Measurements from ENCODE around the gene NEGR1. TPM values are rescaled to one million over a fixed set of nuclear protein-coding genes. Genes with fewer than 3 reads are reported as not detected.

NEGR1 gene
- total and polyA plus RNA-seq, 2 experiments from 2014 or later = 0.57 to 0.94 TPM

DNA sequence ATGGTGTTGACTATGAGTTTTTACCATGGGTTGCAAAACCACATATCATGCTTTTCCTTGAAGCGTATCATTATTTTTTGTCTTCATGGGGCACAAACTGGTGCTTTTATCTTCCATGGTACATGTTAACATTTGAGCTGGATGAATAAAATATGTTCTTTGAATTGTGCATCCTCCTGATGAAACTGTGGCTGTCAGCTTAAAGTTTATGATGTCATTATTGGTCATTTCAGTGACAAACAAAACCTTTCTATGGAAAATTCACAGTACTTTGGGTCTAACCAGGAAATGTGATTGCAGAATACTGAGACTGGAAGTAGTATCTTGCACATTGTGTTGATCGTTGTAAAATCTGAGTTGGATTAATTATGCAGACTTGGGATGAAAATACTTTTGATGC, 909.8 kb downstream of the NEGR1 start (continued):
- TF ChIP-seq, protein P1, sequence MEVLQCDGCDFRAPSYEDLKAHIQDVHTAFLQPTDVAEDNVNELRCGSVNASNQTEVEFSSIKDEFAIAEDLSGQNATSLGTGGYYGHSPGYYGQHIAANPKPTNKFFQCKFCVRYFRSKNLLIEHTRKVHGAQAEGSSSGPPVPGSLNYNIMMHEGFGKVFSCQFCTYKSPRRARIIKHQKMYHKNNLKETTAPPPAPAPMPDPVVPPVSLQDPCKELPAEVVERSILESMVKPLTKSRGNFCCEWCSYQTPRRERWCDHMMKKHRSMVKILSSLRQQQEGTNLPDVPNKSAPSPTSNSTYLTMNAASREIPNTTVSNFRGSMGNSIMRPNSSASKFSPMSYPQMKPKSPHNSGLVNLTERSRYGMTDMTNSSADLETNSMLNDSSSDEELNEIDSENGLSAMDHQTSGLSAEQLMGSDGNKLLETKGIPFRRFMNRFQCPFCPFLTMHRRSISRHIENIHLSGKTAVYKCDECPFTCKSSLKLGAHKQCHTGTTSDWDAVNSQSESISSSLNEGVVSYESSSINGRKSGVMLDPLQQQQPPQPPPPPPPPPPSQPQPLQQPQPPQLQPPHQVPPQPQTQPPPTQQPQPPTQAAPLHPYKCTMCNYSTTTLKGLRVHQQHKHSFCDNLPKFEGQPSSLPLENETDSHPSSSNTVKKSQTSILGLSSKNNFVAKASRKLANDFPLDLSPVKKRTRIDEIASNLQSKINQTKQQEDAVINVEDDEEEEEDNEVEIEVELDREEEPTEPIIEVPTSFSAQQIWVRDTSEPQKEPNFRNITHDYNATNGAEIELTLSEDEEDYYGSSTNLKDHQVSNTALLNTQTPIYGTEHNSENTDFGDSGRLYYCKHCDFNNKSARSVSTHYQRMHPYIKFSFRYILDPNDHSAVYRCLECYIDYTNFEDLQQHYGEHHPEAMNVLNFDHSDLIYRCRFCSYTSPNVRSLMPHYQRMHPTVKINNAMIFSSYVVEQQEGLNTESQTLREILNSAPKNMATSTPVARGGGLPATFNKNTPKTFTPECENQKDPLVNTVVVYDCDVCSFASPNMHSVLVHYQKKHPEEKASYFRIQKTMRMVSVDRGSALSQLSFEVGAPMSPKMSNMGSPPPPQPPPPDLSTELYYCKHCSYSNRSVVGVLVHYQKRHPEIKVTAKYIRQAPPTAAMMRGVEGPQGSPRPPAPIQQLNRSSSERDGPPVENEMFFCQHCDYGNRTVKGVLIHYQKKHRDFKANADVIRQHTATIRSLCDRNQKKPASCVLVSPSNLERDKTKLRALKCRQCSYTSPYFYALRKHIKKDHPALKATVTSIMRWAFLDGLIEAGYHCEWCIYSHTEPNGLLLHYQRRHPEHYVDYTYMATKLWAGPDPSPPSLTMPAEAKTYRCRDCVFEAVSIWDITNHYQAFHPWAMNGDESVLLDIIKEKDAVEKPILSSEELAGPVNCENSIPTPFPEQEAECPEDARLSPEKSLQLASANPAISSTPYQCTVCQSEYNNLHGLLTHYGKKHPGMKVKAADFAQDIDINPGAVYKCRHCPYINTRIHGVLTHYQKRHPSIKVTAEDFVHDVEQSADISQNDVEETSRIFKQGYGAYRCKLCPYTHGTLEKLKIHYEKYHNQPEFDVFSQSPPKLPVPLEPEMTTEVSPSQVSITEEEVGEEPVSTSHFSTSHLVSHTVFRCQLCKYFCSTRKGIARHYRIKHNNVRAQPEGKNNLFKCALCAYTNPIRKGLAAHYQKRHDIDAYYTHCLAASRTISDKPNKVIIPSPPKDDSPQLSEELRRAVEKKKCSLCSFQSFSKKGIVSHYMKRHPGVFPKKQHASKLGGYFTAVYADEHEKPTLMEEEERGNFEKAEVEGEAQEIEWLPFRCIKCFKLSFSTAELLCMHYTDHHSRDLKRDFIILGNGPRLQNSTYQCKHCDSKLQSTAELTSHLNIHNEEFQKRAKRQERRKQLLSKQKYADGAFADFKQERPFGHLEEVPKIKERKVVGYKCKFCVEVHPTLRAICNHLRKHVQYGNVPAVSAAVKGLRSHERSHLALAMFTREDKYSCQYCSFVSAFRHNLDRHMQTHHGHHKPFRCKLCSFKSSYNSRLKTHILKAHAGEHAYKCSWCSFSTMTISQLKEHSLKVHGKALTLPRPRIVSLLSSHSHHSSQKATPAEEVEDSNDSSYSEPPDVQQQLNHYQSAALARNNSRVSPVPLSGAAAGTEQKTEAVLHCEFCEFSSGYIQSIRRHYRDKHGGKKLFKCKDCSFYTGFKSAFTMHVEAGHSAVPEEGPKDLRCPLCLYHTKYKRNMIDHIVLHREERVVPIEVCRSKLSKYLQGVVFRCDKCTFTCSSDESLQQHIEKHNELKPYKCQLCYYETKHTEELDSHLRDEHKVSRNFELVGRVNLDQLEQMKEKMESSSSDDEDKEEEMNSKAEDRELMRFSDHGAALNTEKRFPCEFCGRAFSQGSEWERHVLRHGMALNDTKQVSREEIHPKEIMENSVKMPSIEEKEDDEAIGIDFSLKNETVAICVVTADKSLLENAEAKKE (CRISPR knock-in tag; IDR thresholded peaks at IDR 0.05) = no peak
- no peak for TF ChIP-seq ZNF114 (CRISPR knock-in tag; IDR thresholded peaks at IDR 0.05)
- no peak for TF ChIP-seq STAT1 (IDR thresholded peaks at IDR 0.05; ENCODE audit: unreplicated experiment)
- no peak for TF ChIP-seq POLR2AphosphoS5 (IDR thresholded peaks at IDR 0.05; ENCODE audit: low read depth)

DNA sequence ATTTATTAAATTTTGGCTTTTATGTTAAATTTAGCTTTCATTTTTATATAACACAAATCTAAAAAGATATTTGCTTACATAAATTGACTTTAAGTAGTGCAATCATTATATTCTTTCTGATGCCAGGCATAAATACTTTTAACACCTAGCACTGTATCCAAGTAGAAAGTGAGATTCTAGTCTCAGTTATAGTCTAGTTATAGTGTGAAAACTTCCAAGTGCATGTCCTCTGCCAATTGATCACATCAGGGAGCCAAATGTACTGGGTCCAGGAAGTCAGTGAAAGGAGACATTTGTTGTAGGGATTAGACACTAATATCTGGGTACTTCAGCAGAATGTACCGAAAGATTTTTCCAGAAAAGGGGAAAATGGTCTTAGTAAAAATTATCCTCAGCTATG, 910.8 kb downstream of the NEGR1 start:
- Histone ChIP-seq H3K27ac (ENCODE audit: low read depth) (no peak overlapping the region), H3K4me2 (no peak overlapping the region), H3K79me2 (replicated peaks; ENCODE audit: insufficient read depth) (no peaks in the 10 kb centered on the region), H3K4me1 (ENCODE audit: insufficient read depth) (no peaks in the 10 kb centered on the region), H3K9me2 (ENCODE audit: insufficient read depth) (no peaks in the 10 kb centered on the region), H3K4me3 (no peak overlapping the region), H3K27me3 (ENCODE audit: insufficient read depth) (no peaks in the 10 kb centered on the region), H3F3A (replicated peaks; ENCODE audit: low read depth) (no peaks in the 10 kb centered on the region), H4K20me1 (replicated peaks; ENCODE audit: insufficient read depth) (no peaks in the 10 kb centered on the region), H2AFZ (no peak overlapping the region), H3K36me3 (ENCODE audit: insufficient read depth) (no peaks in the 10 kb centered on the region)
- DNase-seq (ENCODE audit: low spot score) = no peak
- no peaks in the 10 kb centered on the region for H3K9me3 Mint-ChIP-seq
- no peak overlapping the region for H3K4me3 Mint-ChIP-seq
- no peak for ATAC-seq
- H3K36me3 Mint-ChIP-seq (ENCODE audit: low read depth) = no peaks in the 10 kb centered on the region
- no peak overlapping the region for H3K27ac Mint-ChIP-seq
- no peaks in the 10 kb centered on the region for H3K27me3 Mint-ChIP-seq (ENCODE audit: insufficient read depth, low read depth, poor library complexity)
- no peaks in the 10 kb centered on the region for H3K4me1 Mint-ChIP-seq
- TF ChIP-seq, protein P1 (CRISPR knock-in tag; IDR thresholded peaks at IDR 0.05) = no peak
- TF ChIP-seq NANOG (IDR thresholded peaks at IDR 0.05; ENCODE audit: borderline replicate concordance) (no peak), EZH2 (IDR thresholded peaks at IDR 0.05; ENCODE audit: low read depth, unreplicated experiment) (no peak), EZH2phosphoT487 (IDR thresholded peaks at IDR 0.05; ENCODE audit: unreplicated experiment) (no peak)
- TF ChIP-seq, protein P2, sequence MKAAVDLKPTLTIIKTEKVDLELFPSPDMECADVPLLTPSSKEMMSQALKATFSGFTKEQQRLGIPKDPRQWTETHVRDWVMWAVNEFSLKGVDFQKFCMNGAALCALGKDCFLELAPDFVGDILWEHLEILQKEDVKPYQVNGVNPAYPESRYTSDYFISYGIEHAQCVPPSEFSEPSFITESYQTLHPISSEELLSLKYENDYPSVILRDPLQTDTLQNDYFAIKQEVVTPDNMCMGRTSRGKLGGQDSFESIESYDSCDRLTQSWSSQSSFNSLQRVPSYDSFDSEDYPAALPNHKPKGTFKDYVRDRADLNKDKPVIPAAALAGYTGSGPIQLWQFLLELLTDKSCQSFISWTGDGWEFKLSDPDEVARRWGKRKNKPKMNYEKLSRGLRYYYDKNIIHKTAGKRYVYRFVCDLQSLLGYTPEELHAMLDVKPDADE (IDR thresholded peaks at IDR 0.05) = no peak

All from GM23338 (cell line).